ENCODE data around the gene PHACTR1.
"Not testable (repeated sequence)": the region's sequence is repeated elsewhere in the genome, so short reads cannot be mapped to it uniquely, and the experiment has no call there.

Gene PHACTR1

GRCh38 chr6:12916420-12917136, 200.0 kb downstream of the PHACTR1 start:
- Histone ChIP-seq H3K36me3 (ENCODE audit: insufficient read depth, low read length) (no peaks in the 10 kb centered on the region), H3K27me3 (ENCODE audit: insufficient read depth, low read length) (no peaks in the 10 kb centered on the region), H3K9me3 (ENCODE audit: low read length) (no peaks in the 10 kb centered on the region), H3K4me3 (ENCODE audit: low read length) (no peak overlapping the region), H3K4me1 (ENCODE audit: insufficient read depth, low read length) (peaks cover 2% of the 10 kb centered on the region), H2AFZ (ENCODE audit: low read depth, low read length) (no peak overlapping the region)

- H3K4me3 ChIP-seq (ENCODE audit: low read length), result no peak overlapping the region
- no peaks in the 10 kb centered on the region for H3K4me1 ChIP-seq (ENCODE audit: insufficient read depth, low read length)
- H3K27me3 ChIP-seq (ENCODE audit: insufficient read depth, low read length), result no peaks in the 10 kb centered on the region
- no peaks in the 10 kb centered on the region for H3K9me3 ChIP-seq (ENCODE audit: low read length)
- H3K36me3 ChIP-seq (ENCODE audit: insufficient read depth, low read length), result no peaks in the 10 kb centered on the region
- H2AFZ ChIP-seq (ENCODE audit: low read depth, low read length), result no peak overlapping the region
Observed at GRCh38 chr6:12921467-12921866, 204.9 kb downstream of the PHACTR1 start.

- no peaks in the 10 kb centered on the region for H3K9me3 ChIP-seq (ENCODE audit: low read length)
- H3K36me3 ChIP-seq (ENCODE audit: insufficient read depth, low read length), result no peaks in the 10 kb centered on the region
Observed at GRCh38 chr6:12923644-12924235, 207.2 kb downstream of the PHACTR1 start.

GRCh38 chr6:12924911-12925310, 208.3 kb downstream of the PHACTR1 start:
- no peaks in the 10 kb centered on the region for H3K36me3 ChIP-seq (ENCODE audit: insufficient read depth, low read length)
- no peak overlapping the region for H3K4me3 ChIP-seq (ENCODE audit: low read length)
- H3K27me3 ChIP-seq (ENCODE audit: insufficient read depth, low read length), result no peaks in the 10 kb centered on the region
- H3K9me3 ChIP-seq (ENCODE audit: low read length), result no peaks in the 10 kb centered on the region
- no peaks in the 10 kb centered on the region for H3K4me1 ChIP-seq (ENCODE audit: insufficient read depth, low read length)
- no peak overlapping the region for H2AFZ ChIP-seq (ENCODE audit: low read depth, low read length)

More at GRCh38 chr6:12923644-12924235, 207.2 kb downstream of the PHACTR1 start:
- Histone ChIP-seq H3K4me3 (ENCODE audit: low read length) (no peak overlapping the region), H3K4me1 (ENCODE audit: insufficient read depth, low read length) (no peaks in the 10 kb centered on the region), H2AFZ (ENCODE audit: low read depth, low read length) (no peak overlapping the region), H3K27me3 (ENCODE audit: insufficient read depth, low read length) (no peaks in the 10 kb centered on the region)

GRCh38 chr6:12927746-12928145, 211.2 kb downstream of the PHACTR1 start:
- H2AFZ ChIP-seq (ENCODE audit: low read depth, low read length), result no peak overlapping the region
- H3K4me1 ChIP-seq (ENCODE audit: insufficient read depth, low read length), result no peaks in the 10 kb centered on the region
- no peak overlapping the region for H3K4me3 ChIP-seq (ENCODE audit: low read length)
- no peaks in the 10 kb centered on the region for H3K9me3 ChIP-seq (ENCODE audit: low read length)
- no peaks in the 10 kb centered on the region for H3K36me3 ChIP-seq (ENCODE audit: insufficient read depth, low read length)
- no peaks in the 10 kb centered on the region for H3K27me3 ChIP-seq (ENCODE audit: insufficient read depth, low read length)

- Histone ChIP-seq H3K4me3 (ENCODE audit: low read length) (no peak overlapping the region), H3K9me3 (ENCODE audit: low read length) (no peaks in the 10 kb centered on the region), H3K27me3 (ENCODE audit: insufficient read depth, low read length) (no peaks in the 10 kb centered on the region), H2AFZ (ENCODE audit: low read depth, low read length) (no peak overlapping the region), H3K36me3 (ENCODE audit: insufficient read depth, low read length) (no peaks in the 10 kb centered on the region), H3K4me1 (ENCODE audit: insufficient read depth, low read length) (no peaks in the 10 kb centered on the region)
Observed at GRCh38 chr6:12929678-12930077, 213.1 kb downstream of the PHACTR1 start.

GRCh38 chr6:12931639-12932038, 215.1 kb downstream of the PHACTR1 start:
- Histone ChIP-seq H3K27me3 (ENCODE audit: insufficient read depth, low read length) (no peaks in the 10 kb centered on the region), H2AFZ (ENCODE audit: low read depth, low read length) (no peak overlapping the region), H3K4me1 (ENCODE audit: insufficient read depth, low read length) (no peaks in the 10 kb centered on the region), H3K4me3 (ENCODE audit: low read length) (no peak overlapping the region), H3K36me3 (ENCODE audit: insufficient read depth, low read length) (no peaks in the 10 kb centered on the region), H3K9me3 (ENCODE audit: low read length) (no peaks in the 10 kb centered on the region)

- no peaks in the 10 kb centered on the region for H3K27me3 ChIP-seq (ENCODE audit: insufficient read depth, low read length)
- no peaks in the 10 kb centered on the region for H3K4me1 ChIP-seq (ENCODE audit: insufficient read depth, low read length)
- no peak overlapping the region for H3K4me3 ChIP-seq (ENCODE audit: low read length)
- no peaks in the 10 kb centered on the region for H3K36me3 ChIP-seq (ENCODE audit: insufficient read depth, low read length)
- H2AFZ ChIP-seq (ENCODE audit: low read depth, low read length), result no peak overlapping the region
- no peaks in the 10 kb centered on the region for H3K9me3 ChIP-seq (ENCODE audit: low read length)
Observed at GRCh38 chr6:12935637-12936036, 219.1 kb downstream of the PHACTR1 start.

GRCh38 chr6:12937971-12938370, 221.4 kb downstream of the PHACTR1 start:
- Histone ChIP-seq H3K4me3 (ENCODE audit: low read length) (no peak overlapping the region), H3K4me1 (ENCODE audit: insufficient read depth, low read length) (no peaks in the 10 kb centered on the region), H3K36me3 (ENCODE audit: insufficient read depth, low read length) (no peaks in the 10 kb centered on the region), H2AFZ (ENCODE audit: low read depth, low read length) (no peak overlapping the region), H3K27me3 (ENCODE audit: insufficient read depth, low read length) (no peaks in the 10 kb centered on the region), H3K9me3 (ENCODE audit: low read length) (no peaks in the 10 kb centered on the region)

GRCh38 chr6:12939314-12939713, 222.7 kb downstream of the PHACTR1 start:
- Histone ChIP-seq H3K4me1 (ENCODE audit: insufficient read depth, low read length) (no peaks in the 10 kb centered on the region), H3K36me3 (ENCODE audit: insufficient read depth, low read length) (no peaks in the 10 kb centered on the region), H3K27me3 (ENCODE audit: insufficient read depth, low read length) (no peaks in the 10 kb centered on the region), H3K9me3 (ENCODE audit: low read length) (no peaks in the 10 kb centered on the region), H2AFZ (ENCODE audit: low read depth, low read length) (no peak overlapping the region), H3K4me3 (ENCODE audit: low read length) (no peak overlapping the region)

GRCh38 chr6:12941422-12941821, 224.9 kb downstream of the PHACTR1 start:
- Histone ChIP-seq H3K36me3 (ENCODE audit: insufficient read depth, low read length) (no peaks in the 10 kb centered on the region), H3K9me3 (ENCODE audit: low read length) (no peaks in the 10 kb centered on the region), H3K4me3 (ENCODE audit: low read length) (no peak overlapping the region), H3K27me3 (ENCODE audit: insufficient read depth, low read length) (no peaks in the 10 kb centered on the region), H2AFZ (ENCODE audit: low read depth, low read length) (no peak overlapping the region), H3K4me1 (ENCODE audit: insufficient read depth, low read length) (no peaks in the 10 kb centered on the region)

GRCh38 chr6:12943549-12943948, 227.0 kb downstream of the PHACTR1 start:
- Histone ChIP-seq H3K4me1 (ENCODE audit: insufficient read depth, low read length) (no peaks in the 10 kb centered on the region), H3K4me3 (ENCODE audit: low read length) (no peak overlapping the region), H3K27me3 (ENCODE audit: insufficient read depth, low read length) (no peaks in the 10 kb centered on the region), H2AFZ (ENCODE audit: low read depth, low read length) (no peak overlapping the region), H3K36me3 (ENCODE audit: insufficient read depth, low read length) (no peaks in the 10 kb centered on the region), H3K9me3 (ENCODE audit: low read length) (no peaks in the 10 kb centered on the region)

- Histone ChIP-seq H2AFZ (ENCODE audit: low read depth, low read length) (no peak overlapping the region), H3K36me3 (ENCODE audit: insufficient read depth, low read length) (no peaks in the 10 kb centered on the region), H3K27me3 (ENCODE audit: insufficient read depth, low read length) (no peaks in the 10 kb centered on the region), H3K4me3 (ENCODE audit: low read length) (no peak overlapping the region), H3K9me3 (ENCODE audit: low read length) (no peaks in the 10 kb centered on the region), H3K4me1 (ENCODE audit: insufficient read depth, low read length) (no peaks in the 10 kb centered on the region)
Observed at GRCh38 chr6:12944001-12944400, 227.4 kb downstream of the PHACTR1 start.

- not testable (repeated sequence) for H3K9me3 ChIP-seq (ENCODE audit: low read length); H3K27me3 ChIP-seq (ENCODE audit: insufficient read depth, low read length); H3K36me3 ChIP-seq (ENCODE audit: insufficient read depth, low read length); H3K4me1 ChIP-seq (ENCODE audit: insufficient read depth, low read length); H2AFZ ChIP-seq (ENCODE audit: low read depth, low read length); H3K4me3 ChIP-seq (ENCODE audit: low read length)
Observed at GRCh38 chr6:12944528-12944927, 228.0 kb downstream of the PHACTR1 start.

Data from neuron (in vitro differentiated cells).